ENCODE measurements around the gene PRDM16.

GRCh38 chr1:3086272-3086974 lies 17.4 kb downstream of the PRDM16 start:
- no peak for TF ChIP-seq PPARA (CRISPR knock-in tag; IDR thresholded peaks at IDR 0.05; ENCODE audit: borderline replicate concordance)
- TF ChIP-seq GLIS3 (CRISPR knock-in tag; IDR thresholded peaks at IDR 0.05), result no peak
- no peak for TF ChIP-seq TCF4 (CRISPR knock-in tag; IDR thresholded peaks at IDR 0.05; ENCODE audit: borderline replicate concordance)
- no peak for TF ChIP-seq ZNF70 (CRISPR knock-in tag; IDR thresholded peaks at IDR 0.05)
- TF ChIP-seq CSDC2 (CRISPR knock-in tag; IDR thresholded peaks at IDR 0.05), result no peak
- no peak for TF ChIP-seq CREB5 (CRISPR knock-in tag; IDR thresholded peaks at IDR 0.05; ENCODE audit: low read depth)
- TF ChIP-seq TOX (CRISPR knock-in tag; IDR thresholded peaks at IDR 0.05; ENCODE audit: borderline replicate concordance), result no peak
- no peak for TF ChIP-seq ISL1 (CRISPR knock-in tag; IDR thresholded peaks at IDR 0.05)
- no peak for TF ChIP-seq RARB (CRISPR knock-in tag; IDR thresholded peaks at IDR 0.05)
- no peak for TF ChIP-seq ZNF565 (CRISPR knock-in tag; conservative IDR thresholded peaks at IDR 0.05; ENCODE audit: low read depth)
- no peak for TF ChIP-seq ARNTL (CRISPR knock-in tag; IDR thresholded peaks at IDR 0.05; ENCODE audit: borderline replicate concordance, low read depth)
- TF ChIP-seq ZFP30 (CRISPR knock-in tag; IDR thresholded peaks at IDR 0.05), result no peak
- TF ChIP-seq TSHZ2 (CRISPR knock-in tag; IDR thresholded peaks at IDR 0.05), result no peak
